ENCODE measurements around the gene ZSCAN22. TPM values are rescaled to one million over a fixed set of nuclear protein-coding genes. Genes with fewer than 3 reads are reported as not detected.
"Not testable (repeated sequence)": the region's sequence is repeated elsewhere in the genome, so short reads cannot be mapped to it uniquely, and the experiment has no call there.

Gene ZSCAN22
- polyA plus RNA-seq, 1 donor, result 3.2 TPM

DNA sequence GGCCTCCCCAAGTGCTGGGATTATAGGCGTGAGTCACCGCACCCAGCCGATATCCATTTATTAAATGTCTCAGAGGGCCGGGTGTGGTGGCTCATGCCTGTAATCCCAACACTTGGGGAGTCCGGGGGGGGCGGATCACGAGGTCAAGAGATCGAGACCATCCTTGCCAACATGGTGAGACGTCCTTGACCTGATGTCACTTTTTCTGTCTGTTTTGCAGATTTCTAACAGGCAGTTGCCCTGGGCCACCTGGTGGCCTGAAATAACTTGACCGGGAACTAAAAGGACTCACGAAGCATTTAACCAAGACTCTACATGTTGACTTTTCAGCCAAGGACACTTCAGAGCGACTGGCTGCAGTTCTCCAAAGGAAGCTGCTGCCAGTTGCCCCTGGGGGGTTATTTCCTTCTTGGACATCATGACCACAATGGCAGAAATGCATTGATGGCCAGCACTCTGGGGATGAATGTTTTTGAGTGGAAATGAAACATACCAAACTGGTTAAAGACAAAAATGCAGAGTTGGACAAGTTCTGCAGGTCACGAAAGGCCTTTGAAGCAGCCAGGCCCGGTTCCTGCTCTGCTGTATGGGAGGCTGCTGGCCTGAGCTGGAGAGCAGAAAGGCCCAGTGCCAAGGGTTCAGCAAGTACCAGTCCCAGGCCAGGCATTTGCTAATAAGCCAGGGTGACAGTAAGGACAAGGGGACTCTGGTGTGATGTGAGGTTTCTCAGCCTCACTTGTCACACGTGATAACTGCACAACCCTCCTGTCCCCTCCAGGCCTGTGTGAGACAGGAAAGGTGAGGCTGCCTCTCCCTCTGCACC, 45.7 kb downstream of the ZSCAN22 start:
- DNase-seq, result no peak

DNA sequence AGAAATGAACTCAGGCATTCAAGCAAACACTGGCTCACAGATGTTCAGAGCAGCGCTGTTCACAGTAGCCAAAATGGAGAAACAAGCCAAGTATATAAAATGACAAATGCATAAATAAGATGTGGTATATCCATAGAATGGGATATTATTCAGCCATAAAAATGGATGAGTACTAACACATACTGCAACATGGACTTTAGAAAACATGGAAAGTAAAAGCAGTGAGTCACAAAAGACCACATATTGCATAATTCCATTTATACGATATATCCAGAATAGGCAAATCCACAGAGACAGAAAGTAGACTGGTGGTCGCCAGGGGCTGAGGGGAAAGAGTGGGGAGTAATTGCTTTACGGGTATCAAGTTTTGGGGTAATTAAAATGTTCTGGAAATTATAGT, 47.4 kb downstream of the ZSCAN22 start:
- no peak for DNase-seq
- H3K27ac ChIP-seq (ENCODE audit: low read length), result no peak overlapping the region
- no peak overlapping the region for H3K4me3 ChIP-seq (ENCODE audit: low read length)
- H3K27me3 ChIP-seq (ENCODE audit: control insufficient read depth, insufficient read depth, low read length), result no peaks in the 10 kb centered on the region
- H3K9me3 ChIP-seq (ENCODE audit: control insufficient read depth, low read depth, low read length), result no peaks in the 10 kb centered on the region
- 90% methylated on average over 2 of the region's 4 CpGs for WGBS (ENCODE audit: insufficient coverage, low lambda C conversion rate)
- H3K36me3 ChIP-seq (ENCODE audit: control insufficient read depth, insufficient read depth, low read length), result no peaks in the 10 kb centered on the region
- H3K4me1 ChIP-seq (ENCODE audit: control insufficient read depth, insufficient read depth, low read length), result peaks cover 2% of the 10 kb centered on the region

More for the DNA sequence above, 45.7 kb downstream of the ZSCAN22 start:
- Histone ChIP-seq H3K9me3 (ENCODE audit: control insufficient read depth, low read depth, low read length) (peaks cover 11% of the 10 kb centered on the region), H3K36me3 (ENCODE audit: control insufficient read depth, insufficient read depth, low read length) (no peaks in the 10 kb centered on the region), H3K27me3 (ENCODE audit: control insufficient read depth, insufficient read depth, low read length) (peaks cover 8% of the 10 kb centered on the region), H3K4me1 (ENCODE audit: control insufficient read depth, insufficient read depth, low read length) (no peaks in the 10 kb centered on the region), H3K4me3 (ENCODE audit: low read length) (no peak overlapping the region), H3K27ac (ENCODE audit: low read length) (no peak overlapping the region)
- no CpG with 5 or more reads among the region's 15 CpGs for WGBS (ENCODE audit: insufficient coverage, low lambda C conversion rate)

DNA sequence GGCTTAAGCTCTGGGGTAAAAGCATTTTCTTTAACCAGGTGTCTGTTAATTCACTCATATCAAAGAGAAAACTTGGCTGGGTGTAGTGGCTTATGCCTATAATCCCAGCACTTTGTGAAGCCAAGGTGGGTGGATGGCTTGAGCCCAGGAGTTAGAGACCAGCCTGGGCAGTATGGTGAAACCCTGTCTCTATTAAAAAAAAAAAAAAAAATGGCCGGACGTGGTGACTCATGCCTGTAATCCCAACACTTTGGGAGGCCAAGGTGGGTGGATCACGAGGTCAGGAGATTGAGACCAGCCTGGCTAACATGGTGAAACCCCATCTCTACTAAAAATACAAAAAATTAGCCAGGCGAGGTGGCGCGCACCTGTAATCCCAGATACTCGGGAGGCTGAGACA, 49.9 kb downstream of the ZSCAN22 start:
- H3K36me3 ChIP-seq (ENCODE audit: control insufficient read depth, insufficient read depth, low read length); H3K9me3 ChIP-seq (ENCODE audit: control insufficient read depth, low read depth, low read length); H3K27me3 ChIP-seq (ENCODE audit: control insufficient read depth, insufficient read depth, low read length); H3K4me3 ChIP-seq (ENCODE audit: low read length); DNase-seq; H3K27ac ChIP-seq (ENCODE audit: low read length): not testable (repeated sequence)
- peaks cover 11% of the 10 kb centered on the region for H3K4me1 ChIP-seq (ENCODE audit: control insufficient read depth, insufficient read depth, low read length)
- WGBS (ENCODE audit: insufficient coverage, low lambda C conversion rate), result no CpG with 5 or more reads among the region's 7 CpGs

DNA sequence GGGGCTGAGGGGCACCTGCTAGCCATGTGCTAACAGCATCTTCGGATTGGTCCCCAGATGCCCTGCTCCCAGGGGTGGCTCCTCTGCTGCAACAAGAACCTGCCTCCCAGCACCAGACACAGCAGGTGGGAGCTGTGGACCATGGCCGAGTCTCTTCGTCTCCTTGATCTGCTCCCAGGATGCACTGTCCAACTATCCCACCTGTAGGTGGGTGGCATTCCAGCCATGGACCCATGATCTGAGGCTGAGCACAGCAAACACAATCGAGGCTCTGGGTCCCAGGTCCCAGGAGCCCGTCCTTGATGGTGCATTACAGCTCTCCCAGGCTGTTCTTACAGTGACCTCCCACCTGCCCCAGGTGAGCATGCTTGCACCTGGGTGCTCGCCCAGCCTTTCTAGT, 52.5 kb downstream of the ZSCAN22 start:
- no CpG with 5 or more reads among the region's 6 CpGs for WGBS (ENCODE audit: insufficient coverage, low lambda C conversion rate)
- H3K4me3 ChIP-seq (ENCODE audit: low read length), result no peak overlapping the region

DNA sequence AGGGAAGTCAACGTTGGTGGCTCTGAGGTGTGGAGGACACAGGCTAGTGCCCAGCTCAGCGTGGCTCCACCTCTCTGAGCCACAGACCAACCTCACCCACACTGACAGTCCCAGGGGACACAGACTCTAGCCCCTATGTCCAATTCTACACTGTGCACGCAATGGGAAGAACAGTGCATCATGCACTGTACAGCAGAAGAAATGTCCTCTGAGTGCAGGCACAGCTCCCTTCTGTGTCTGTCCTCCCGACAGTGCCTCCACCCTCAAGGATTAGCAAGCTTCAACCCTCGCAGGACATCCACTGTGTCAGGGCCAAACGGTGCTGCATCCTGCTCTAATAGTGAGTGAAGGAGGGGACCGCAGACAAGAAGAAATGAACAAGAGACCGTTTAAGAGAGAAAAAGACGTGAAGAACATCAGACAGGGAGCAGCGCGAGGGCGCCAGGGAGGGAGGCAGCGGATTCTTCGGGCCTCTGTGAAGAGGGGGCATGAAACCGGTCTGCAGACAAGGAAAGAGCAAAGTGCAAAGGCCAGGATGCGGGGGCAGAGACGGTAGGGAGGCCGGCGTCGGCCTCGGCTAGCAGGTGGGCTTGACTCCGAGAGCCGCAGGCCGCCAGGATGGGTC, 53.4 kb downstream of the ZSCAN22 start:
- Histone ChIP-seq H3K9me3 (ENCODE audit: control insufficient read depth, low read depth, low read length) (no peaks in the 10 kb centered on the region), H3K4me3 (ENCODE audit: low read length) (peak overlapping the region; percentile 58), H3K27ac (ENCODE audit: low read length) (peak overlapping the region; percentile 86), H3K36me3 (ENCODE audit: control insufficient read depth, insufficient read depth, low read length) (no peaks in the 10 kb centered on the region), H3K4me1 (ENCODE audit: control insufficient read depth, insufficient read depth, low read length) (peaks cover 19% of the 10 kb centered on the region), H3K27me3 (ENCODE audit: control insufficient read depth, insufficient read depth, low read length) (no peaks in the 10 kb centered on the region)
- WGBS (ENCODE audit: insufficient coverage, low lambda C conversion rate), result no CpG with 5 or more reads among the region's 24 CpGs
- DNase-seq, result peak in 1 of 2 donors; percentile 53

More for the DNA sequence above, 52.5 kb downstream of the ZSCAN22 start:
- Histone ChIP-seq H3K27me3 (ENCODE audit: control insufficient read depth, insufficient read depth, low read length) (no peaks in the 10 kb centered on the region), H3K4me1 (ENCODE audit: control insufficient read depth, insufficient read depth, low read length) (peaks cover 15% of the 10 kb centered on the region), H3K9me3 (ENCODE audit: control insufficient read depth, low read depth, low read length) (no peaks in the 10 kb centered on the region), H3K36me3 (ENCODE audit: control insufficient read depth, insufficient read depth, low read length) (no peaks in the 10 kb centered on the region), H3K27ac (ENCODE audit: low read length) (no peak overlapping the region)
- no peak for DNase-seq

DNA sequence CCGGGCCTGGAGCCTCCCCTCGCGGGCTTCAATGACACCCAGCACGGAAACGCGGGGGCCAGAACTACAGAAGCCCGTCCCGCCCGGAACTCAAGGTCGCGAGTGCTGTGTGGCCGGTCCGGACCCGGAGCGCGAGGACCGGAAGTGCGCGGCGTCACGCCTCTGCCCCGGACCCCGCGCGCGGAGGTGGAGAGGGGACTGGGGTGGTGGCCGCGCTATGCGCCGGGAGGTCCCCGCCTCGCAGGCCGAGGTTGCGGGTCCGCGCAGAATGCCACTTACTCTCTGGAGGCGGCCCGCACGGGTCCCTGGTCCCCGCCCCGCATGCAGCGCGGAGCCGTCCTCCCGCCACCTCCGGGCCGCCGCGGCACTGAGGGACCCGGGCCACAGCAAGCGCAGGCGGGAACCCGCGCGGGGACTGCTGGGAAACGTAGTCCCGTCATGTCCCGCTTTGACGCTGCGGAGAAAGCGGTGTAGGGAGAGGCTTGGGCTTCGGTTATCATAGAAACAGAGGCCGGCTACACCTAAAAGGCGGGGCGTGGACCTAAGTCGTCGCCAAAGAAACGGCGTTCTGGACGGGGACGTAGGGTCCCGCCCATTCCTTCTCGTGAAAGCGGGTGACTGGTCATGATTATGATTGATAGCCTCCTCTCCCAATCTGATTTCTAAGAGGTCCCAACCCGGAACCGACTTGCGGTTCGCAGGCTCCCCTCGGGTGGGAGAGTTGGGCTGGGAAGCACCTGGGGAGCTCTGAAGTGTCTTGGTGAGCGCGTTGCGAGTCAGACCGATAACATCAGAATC, 54.1 kb downstream of the ZSCAN22 start, which contains the start of gene ZNF837:
TSS of gene ZNF837 (minus strand) at position 369 of the 798 bp plus-strand sequence. CDS start 11,698 bp downstream, outside the sequence.
- DNase-seq, result peak; percentile 100
- Histone ChIP-seq H3K27ac (ENCODE audit: low read length) (peak within 1 kb of the TSS; percentile 86), H3K4me3 (ENCODE audit: low read length) (peak within 1 kb of the TSS; percentile 58), H3K27me3 (ENCODE audit: control insufficient read depth, insufficient read depth, low read length) (no peaks in the 10 kb centered on the region), H3K9me3 (ENCODE audit: control insufficient read depth, low read depth, low read length) (no peaks in the 10 kb centered on the region), H3K36me3 (ENCODE audit: control insufficient read depth, insufficient read depth, low read length) (no peaks in the 10 kb centered on the region), H3K4me1 (ENCODE audit: control insufficient read depth, insufficient read depth, low read length) (peaks cover 26% of the 10 kb centered on the region)
- no CpG with 5 or more reads among the region's 83 CpGs for WGBS (ENCODE audit: insufficient coverage, low lambda C conversion rate)

DNA sequence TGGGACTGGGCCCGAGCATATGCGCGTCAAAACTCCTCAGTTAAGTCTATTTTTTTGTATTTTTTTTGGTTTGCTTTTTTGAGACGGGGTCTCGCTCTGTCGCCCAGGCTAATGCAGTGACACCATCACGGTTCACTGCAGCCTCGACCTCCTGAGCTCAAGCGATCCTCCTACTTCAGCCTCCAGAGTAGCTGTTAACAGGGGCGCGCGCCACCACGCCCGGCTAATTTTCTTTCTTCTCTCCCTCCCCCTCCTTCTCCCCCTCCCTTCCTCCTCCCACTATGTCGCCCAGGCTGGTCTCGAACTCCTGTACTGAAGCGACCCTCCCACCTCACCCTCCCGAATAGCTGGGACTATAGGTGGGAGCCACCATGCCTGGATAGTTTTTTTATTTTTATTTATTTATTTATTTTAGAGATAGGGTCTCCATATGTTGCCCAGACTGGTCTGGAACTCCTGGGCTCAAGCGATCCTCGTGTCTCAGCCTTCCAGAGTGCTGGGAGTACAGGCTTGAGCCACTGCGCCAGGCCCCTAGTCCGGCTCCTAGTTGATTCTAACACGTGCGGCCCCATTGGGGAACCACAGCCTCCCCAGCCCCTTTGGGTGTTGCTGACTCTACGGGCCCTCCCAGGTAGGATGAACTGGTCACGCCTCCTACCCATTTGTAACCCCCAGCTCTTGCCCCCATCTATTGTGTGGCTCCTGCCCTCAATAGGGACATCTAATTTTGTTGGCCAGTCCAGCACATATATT, 54.8 kb downstream of the ZSCAN22 start:
- WGBS (ENCODE audit: insufficient coverage, low lambda C conversion rate), result no CpG with 5 or more reads among the region's 26 CpGs
- no peaks in the 10 kb centered on the region for H3K27me3 ChIP-seq (ENCODE audit: control insufficient read depth, insufficient read depth, low read length)
- H3K9me3 ChIP-seq (ENCODE audit: control insufficient read depth, low read depth, low read length), result no peaks in the 10 kb centered on the region
- peaks cover 30% of the 10 kb centered on the region for H3K4me1 ChIP-seq (ENCODE audit: control insufficient read depth, insufficient read depth, low read length)
- no peaks in the 10 kb centered on the region for H3K36me3 ChIP-seq (ENCODE audit: control insufficient read depth, insufficient read depth, low read length)
- peak overlapping the region; percentile 58 for H3K4me3 ChIP-seq (ENCODE audit: low read length)
- no peak for DNase-seq
- H3K27ac ChIP-seq (ENCODE audit: low read length), result peak overlapping the region; percentile 86

DNA sequence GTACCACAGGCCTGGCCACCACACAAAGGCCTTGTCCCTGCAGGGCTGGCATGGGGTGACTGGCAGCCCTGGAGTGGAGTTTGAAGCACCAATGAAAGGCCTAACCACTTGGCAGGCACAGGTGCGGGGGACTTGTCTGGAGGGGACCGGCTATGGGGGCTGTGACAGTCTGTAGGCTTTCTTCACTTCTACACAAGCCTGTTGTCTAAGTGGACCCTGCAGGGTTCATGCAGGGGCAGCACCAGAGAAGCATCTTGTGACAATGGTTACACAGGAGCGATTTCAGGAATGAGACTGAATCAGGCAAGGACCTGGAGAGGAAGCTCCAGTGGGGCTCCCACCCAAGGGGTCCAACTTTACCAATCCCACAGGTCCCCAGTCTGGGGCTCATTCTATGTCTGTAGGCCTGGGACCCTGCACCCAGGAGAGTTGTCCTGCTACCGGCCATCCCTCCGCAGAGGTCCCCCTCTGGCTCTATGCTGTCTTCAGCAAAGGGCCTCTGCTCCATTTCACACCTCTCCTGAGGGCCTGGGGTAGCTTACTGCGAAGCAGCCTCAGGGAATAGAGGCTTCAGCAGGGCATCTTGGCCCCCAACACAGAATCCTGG, 56.3 kb downstream of the ZSCAN22 start:
- Histone ChIP-seq H3K9me3 (ENCODE audit: control insufficient read depth, low read depth, low read length) (no peaks in the 10 kb centered on the region), H3K4me1 (ENCODE audit: control insufficient read depth, insufficient read depth, low read length) (peaks cover 34% of the 10 kb centered on the region), H3K36me3 (ENCODE audit: control insufficient read depth, insufficient read depth, low read length) (no peaks in the 10 kb centered on the region), H3K27ac (ENCODE audit: low read length) (no peak overlapping the region), H3K4me3 (ENCODE audit: low read length) (no peak overlapping the region), H3K27me3 (ENCODE audit: control insufficient read depth, insufficient read depth, low read length) (no peaks in the 10 kb centered on the region)
- no CpG with 5 or more reads among the region's 6 CpGs for WGBS (ENCODE audit: insufficient coverage, low lambda C conversion rate)
- no peak for DNase-seq

DNA sequence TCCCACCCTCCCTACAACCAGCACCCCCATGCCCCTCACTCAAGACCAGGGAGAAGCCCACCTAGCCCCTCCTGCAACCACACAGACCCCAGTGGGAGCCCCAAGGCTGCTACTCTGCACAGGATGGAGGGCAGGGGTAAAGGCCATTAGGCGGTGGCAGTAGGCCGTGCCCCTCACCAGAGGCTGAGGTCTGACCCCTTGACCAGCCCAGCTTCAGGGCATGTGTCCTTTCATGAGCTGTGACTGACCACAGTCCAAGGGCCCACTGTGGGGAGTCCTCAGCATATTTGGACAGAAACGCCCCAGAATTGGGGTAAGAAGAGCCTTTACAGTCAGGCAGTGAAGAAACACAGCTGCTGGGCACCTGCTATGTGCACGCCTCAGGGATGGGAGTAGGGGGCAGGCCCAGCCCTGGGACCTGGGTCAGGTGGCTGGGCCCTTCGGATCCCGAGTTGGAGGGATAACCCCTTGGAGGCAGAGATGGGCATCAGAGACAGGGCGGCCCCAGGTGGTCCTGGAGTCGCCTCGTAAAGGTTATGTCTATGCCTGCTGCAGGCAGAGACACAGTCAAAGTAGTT, 58.6 kb downstream of the ZSCAN22 start:
- peaks cover 7% of the 10 kb centered on the region for H3K36me3 ChIP-seq (ENCODE audit: control insufficient read depth, insufficient read depth, low read length)
- WGBS (ENCODE audit: insufficient coverage, low lambda C conversion rate), result no CpG with 5 or more reads among the region's 9 CpGs
- H3K4me3 ChIP-seq (ENCODE audit: low read length), result peak overlapping the region; percentile 64
- peaks cover 26% of the 10 kb centered on the region for H3K4me1 ChIP-seq (ENCODE audit: control insufficient read depth, insufficient read depth, low read length)
- no peaks in the 10 kb centered on the region for H3K9me3 ChIP-seq (ENCODE audit: control insufficient read depth, low read depth, low read length)
- no peaks in the 10 kb centered on the region for H3K27me3 ChIP-seq (ENCODE audit: control insufficient read depth, insufficient read depth, low read length)
- no peak for DNase-seq
- peak overlapping the region; percentile 94 for H3K27ac ChIP-seq (ENCODE audit: low read length)
